ENCODE data around the gene GTPBP8.
A peak's percentile ranks its signal among the peaks of the same experiment; 100 is the strongest.

Gene GTPBP8

GRCh38 chr3:112990672-112991602 is at the start of gene GTPBP8:
TSS of gene GTPBP8 (plus strand) at chr3:112990984. CDS start at chr3:112991000, 16 bp downstream.
- DNase-seq = peak; percentile 73

DNA sequence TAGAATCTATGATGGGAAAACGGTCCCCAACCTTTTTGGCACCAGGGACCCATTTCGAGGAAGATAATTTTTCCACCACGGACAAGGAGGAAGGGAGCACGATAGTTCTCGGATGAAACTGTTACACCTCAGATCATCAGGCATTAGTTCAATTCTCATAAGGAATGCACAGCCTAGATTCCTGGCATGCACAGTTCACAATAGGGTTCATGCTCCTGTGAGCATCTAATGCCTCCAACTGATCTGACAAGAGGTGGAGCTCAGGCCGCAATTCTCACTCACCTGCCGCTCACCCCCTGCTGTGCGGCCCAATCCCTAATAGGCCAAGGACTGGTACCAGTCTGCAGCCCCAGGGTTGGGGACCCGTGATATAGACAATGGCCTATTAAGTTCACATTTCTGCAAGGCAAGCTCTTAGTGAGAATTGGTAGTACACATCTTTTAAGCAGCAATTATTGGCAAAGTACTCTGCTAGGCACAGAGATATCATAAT is 42.4 kb upstream of the GTPBP8 start:
- DNase-seq = no peak

DNA sequence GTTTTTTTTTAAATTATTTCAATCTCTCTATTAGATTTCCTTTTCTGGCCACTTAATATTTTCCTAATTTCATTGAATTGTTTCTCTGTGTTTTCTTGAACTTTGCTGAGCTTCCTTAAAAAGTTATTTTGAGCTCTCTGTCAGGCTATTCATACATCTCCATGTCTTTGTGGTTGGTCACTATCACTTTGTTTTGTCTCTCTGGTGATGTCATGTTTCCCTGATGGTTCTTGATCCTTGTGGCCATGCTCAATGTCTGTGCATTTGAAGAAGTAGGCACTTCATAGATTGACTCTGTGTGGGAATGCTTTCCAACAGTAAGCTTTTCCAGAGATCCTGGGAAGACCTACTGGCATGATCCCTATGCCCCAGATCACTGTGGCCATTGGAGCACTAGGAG is 34.4 kb upstream of the GTPBP8 start:
- no peak for DNase-seq

DNA sequence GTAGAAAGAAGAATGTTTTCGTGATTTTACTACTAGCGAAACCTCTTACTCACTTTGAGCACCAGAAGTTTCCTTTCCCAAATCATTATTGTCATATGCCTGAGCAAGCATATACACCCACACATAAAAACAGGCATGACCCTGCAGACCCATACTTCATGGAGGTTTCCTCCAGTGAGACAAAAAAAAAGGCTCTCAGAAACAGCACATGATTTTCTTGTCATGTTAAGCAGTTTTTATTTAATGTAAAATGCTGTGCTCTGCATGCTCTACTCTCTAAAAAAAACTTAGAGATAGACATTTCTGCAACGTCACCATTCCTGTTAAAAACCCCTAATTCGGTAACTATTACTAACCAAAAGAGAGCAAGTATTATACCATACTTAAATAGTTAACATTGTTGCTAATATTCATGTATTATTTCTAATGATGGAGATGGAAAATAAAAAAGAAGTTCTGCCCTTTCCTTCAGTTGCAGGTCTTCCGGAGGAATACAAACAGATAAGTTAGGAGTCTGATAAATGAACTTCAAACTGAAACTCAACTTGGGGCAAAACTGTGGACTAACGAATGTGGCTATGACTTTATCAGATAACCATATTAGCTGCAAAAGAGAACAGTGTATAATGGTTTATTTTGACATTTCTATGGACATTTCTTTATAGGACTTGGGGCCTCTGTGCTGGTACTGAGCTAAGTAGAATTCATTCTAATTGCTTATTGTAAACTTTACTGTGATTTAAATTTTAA is 31.8 kb upstream of the GTPBP8 start:
- no peak for DNase-seq

DNA sequence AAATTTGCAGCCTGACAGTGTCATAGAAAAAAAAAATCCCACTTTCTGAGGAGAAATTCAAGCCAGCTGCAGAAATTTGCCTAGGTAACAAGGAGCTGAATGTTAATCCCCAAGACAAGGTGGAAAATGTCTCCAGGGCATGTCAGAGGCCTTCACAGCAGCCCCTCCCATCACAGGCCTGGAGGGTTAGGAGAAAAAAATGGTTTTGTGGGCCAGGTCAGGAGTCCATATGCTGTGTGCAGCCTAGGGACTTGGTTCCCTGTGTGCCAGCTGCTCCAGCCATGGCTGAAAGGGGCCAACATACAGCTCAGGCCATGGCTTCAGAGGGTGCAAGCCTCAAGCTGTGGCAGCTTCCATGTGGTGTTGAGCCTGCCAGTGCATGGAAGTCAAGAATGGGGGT is 27.1 kb upstream of the GTPBP8 start:
- DNase-seq = no peak

- DNase-seq = no peak
Observed at GRCh38 chr3:112965656-112966055, 25.1 kb upstream of the GTPBP8 start.

DNA sequence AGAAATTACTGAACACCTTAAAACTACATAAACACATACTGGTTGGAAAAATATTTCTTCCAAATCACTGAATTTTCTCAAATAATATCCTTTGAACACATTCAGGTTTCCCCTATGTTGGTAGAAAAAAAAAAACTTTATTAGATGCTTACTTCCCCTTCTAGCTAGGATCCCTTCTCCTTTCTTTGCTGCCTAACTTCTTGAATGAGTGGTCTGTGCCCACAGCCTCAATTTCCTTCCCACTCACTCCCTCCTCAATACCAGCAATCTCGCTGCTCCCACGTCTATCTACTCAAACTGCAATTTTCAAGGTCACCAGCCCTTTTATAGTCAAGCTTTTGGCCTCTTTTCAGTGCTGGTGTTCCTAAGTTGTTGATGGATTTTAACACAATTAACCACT is 24.2 kb upstream of the GTPBP8 start:
- DNase-seq = no peak

GRCh38 chr3:112967425-112967824 is 23.4 kb upstream of the GTPBP8 start:
- DNase-seq = no peak

GRCh38 chr3:112967828-112968227 is 23.0 kb upstream of the GTPBP8 start:
- DNase-seq = no peak

DNA sequence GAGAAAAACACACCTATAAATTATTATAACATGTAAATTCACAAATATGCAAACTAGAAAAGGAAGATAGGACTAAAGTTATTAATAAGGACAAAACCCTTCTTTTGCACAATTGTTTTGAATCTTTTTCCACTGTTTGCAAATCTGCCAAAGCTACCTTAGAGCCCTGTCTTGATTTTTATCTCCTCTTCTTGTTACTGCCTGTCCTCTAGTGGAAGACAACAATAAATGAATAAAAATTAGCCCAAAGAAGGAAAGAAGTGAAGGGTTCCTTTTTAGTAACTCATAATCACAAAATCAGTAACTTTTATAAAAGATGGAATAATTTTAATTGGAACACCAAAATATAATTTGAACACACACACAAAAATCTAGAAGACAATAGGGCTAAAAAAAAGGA is 18.6 kb upstream of the GTPBP8 start:
- no peak for DNase-seq

DNA sequence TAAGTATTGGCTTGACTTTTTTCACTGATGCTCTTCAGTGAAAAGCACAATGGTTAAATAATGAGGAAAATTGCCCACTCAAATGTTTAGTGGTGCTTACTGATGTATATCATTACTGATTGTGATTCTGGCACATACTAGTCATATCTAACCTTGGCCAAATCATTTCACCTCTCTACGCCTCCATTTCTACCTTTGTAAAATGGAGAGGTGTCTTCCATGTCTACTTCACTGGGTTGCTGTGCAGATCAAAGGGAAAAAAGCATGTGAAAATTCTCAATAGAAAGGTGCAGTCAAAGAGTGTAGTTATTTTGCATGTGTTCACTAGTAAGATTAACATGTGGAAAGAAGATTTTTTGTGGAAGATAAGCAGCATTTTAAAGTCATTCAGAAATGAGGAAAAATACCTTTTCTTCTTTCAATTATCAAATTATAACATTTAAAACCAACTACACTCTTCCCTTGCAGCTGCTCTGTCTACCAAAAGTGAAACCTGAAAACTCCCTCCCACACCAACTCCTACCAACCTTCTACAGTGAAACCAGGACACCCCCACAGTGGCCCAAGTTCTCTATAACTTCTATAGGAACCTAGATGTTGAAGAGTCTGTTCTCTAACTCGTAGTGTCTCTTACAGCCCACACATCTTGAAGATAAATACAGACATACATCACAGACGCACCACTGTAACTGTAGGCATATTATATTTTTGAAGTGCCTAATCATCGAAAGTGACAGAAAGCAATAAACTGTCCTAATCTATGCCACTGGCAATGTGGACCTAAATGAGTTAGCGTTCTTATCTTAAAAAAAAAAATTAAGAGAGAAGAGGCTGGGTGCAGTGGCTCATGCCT is 17.2 kb upstream of the GTPBP8 start:
- DNase-seq = no peak

- no peak for DNase-seq
Observed at GRCh38 chr3:112974178-112974517, 16.6 kb upstream of the GTPBP8 start.

GRCh38 chr3:112974894-112975293 is 15.9 kb upstream of the GTPBP8 start, which contains the start of gene CD200R1:
TSS of gene CD200R1 (minus strand) at chr3:112975103. CDS start at chr3:112974857, 246 bp downstream.
- DNase-seq = no peak

GRCh38 chr3:112976001-112976400 is 14.8 kb upstream of the GTPBP8 start:
- no peak for DNase-seq

GRCh38 chr3:112976953-112977352 is 13.8 kb upstream of the GTPBP8 start:
- no peak for DNase-seq

GRCh38 chr3:112979244-112979832 is 11.4 kb upstream of the GTPBP8 start:
- DNase-seq = peak; percentile 6

- no peak for DNase-seq
Observed at GRCh38 chr3:112980080-112980479, 10.7 kb upstream of the GTPBP8 start.

- DNase-seq = no peak
Observed at GRCh38 chr3:112982710-112983109, 8.1 kb upstream of the GTPBP8 start.

GRCh38 chr3:112984485-112984884 is 6.3 kb upstream of the GTPBP8 start:
- no peak for DNase-seq

DNA sequence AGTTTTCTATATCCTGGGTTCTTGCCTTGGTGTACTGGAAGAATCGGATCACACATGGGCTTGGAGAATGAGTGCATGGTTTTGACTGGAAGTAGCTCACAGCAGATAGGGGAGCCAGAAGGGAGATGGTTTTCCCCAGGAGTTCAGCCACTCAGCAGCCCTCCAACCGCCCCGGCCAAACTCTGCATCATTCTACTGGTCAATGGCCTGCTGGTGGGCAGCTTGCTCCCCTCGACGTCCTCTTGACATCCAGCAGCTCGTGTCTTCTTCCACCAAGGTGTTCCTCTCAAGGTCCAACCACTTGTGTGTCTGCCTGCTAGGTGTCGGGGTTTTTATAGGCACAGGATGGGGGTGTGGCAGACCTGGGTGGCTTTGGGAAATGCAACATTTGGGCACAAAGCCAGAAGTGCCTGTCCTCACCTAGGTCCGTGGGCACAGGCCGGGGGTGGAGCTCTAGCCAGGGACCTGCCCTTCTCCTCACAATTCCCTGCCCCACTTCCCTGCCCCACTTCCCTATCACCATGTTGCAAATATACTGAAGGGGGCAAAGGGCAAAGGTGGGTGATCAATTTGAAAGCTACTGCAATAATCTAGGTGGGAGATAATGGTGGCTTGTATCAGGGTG is 3.0 kb upstream of the GTPBP8 start:
- no peak for DNase-seq

GRCh38 chr3:112995800-112996199 is 5.0 kb downstream of the GTPBP8 start:
- no peak for DNase-seq

DNA sequence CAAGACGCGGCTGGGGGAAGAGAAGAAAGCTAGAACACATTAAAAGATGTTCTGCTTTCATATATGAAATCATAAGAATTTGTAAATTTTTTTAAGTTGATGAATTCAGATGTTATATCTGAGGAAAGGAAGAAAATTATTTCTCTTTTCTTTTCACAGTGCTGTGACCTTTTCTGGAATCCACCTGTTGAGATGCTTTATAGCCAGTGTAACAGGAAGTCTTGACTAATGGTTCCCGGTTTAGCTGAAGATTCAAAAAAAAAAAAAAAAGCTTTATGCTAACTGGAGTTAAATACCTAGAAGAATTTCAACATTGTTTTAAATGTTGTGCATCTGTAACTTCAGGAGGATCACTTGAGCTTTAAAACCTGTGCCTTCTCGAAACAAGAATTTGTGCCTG is 9.9 kb downstream of the GTPBP8 start:
- DNase-seq = no peak

Measured in NCI-H1694 (cell line).